Astrocyte of the spinal cord (primary cell): Measurements from ENCODE around the gene IL10.
"Not testable (repeated sequence)": the region's sequence is repeated elsewhere in the genome, so short reads cannot be mapped to it uniquely, and the experiment has no call there.

Source experiments
- DNase-seq: peaks from one replicate; pipeline ENCODE4 v3.0.0; 2011; ENCODE audit warnings: low read depth, low spot score
- H3K4me3 ChIP-seq: 2 replicates; pipeline ENCODE4 v1.5.1; 2011; ENCODE audit warnings: low read depth, mild to moderate bottlenecking, low read length, moderate library complexity
- CTCF ChIP-seq: IDR thresholded peaks from 2 replicates; pipeline ENCODE4 v1.5.1; 2012; ENCODE audit warnings: low read depth, mild to moderate bottlenecking, low read length, inconsistent platforms
- in situ Hi-C: cut with HindIII; loops from 2 replicates; pipeline ENCODE4 v1.10.0; 2017; ENCODE audit warnings: low sequenced_read_pairs

IL10 gene

DNA sequence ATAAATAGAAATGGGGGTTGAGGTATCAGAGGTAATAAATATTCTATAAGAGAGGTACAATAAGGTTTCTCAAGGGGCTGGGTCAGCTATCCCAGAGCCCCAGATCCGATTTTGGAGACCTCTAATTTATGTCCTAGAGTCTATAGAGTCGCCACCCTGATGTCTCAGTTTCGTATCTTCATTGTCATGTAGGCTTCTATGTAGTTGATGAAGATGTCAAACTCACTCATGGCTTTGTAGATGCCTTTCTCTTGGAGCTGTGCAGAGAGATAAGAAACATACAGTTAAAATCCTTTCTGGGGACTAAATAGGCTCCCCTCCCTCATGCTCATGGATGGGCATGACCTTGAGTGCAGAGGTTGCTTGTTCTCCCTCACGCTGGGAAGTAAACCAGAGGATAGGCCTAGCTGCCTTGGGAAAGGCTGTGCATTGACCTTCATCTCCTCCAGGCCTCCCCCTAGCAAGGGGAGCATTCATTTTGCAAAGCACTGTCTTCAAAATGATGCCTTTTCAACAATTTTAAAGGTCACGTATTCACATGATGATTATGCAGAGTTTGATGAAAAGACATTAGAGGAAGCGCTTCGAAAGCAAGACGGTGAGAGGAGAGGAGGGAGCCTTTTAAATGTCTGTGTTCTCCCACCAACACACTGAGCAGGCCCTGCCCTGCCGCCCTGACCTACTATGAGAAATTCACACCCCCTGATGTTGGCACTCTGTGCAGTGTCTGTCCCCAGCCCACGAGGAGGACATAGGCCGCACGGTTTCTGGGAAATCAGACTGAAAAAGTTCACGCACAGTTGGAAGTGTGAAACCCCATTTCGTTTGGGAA lies 3.6 kb downstream of the IL10 start:
- TF ChIP-seq CTCF = no peak
- no peak for DNase-seq
- H3K4me3 ChIP-seq = no peak overlapping the region
- in situ Hi-C loops = no loop called here

DNA sequence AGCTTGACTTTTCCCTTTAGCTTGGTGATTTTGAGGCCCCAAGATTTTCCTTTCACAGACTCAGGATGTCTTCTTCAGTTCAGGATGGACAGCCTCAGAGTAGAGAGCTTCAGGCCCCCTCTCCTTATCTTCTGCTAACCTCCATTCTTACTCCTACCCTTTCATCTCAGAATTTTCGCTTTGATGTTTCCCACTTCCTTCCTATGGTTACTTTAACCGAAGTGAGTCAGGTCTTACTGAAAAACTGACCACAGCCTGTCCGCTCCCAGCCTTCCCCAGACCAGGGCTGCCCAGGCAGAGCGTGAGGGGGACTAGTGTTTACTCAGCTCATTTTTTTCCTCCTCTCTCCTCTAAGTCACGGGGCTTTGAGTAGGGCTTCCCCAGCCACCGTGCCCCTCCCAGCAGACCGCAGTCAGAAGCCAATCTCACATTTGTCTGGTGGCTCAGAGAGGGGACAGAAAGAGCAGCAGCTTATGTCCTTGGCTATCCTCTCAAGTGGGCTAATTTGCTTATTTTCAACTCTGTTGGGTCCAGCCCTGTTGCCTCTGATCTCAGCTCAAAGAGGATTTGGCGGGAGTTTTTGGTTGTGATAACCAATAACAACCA lies 5.9 kb downstream of the IL10 start:
- TF ChIP-seq CTCF = no peak
- no peak overlapping the region for H3K4me3 ChIP-seq
- peak; percentile 95 for DNase-seq
- in situ Hi-C loops = no loop called here

DNA sequence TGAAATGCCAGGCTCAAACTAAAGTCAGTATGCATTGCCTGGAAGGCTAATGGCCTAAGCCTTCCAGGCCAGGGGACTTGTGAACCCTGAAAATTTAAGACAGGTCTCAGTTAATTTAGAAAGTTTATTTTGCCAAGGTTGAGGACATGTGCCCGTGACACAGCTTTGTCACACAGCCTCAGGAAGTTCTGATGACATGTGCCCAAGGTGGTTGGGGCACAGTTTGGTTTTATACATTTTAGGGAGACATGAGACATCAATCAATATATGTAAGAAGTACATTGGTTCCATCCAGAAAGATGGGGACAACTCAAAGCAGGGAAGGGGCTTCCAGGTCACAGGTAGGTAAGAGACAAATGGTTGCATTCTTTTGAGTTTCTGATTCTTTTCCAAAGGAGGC lies 6.5 kb downstream of the IL10 start:
- in situ Hi-C loops, H3K4me3 ChIP-seq, DNase-seq: not testable (repeated sequence)

- H3K4me3 ChIP-seq, in situ Hi-C loops, DNase-seq: not testable (repeated sequence)
Observed at GRCh38 chr1:206762741-206763364, 9.4 kb downstream of the IL10 start.

GRCh38 chr1:206761159-206761768 lies 11.0 kb downstream of the IL10 start:
- DNase-seq = no peak
- TF ChIP-seq CTCF = peak; percentile 13
- in situ Hi-C loops = no loop called here

DNA sequence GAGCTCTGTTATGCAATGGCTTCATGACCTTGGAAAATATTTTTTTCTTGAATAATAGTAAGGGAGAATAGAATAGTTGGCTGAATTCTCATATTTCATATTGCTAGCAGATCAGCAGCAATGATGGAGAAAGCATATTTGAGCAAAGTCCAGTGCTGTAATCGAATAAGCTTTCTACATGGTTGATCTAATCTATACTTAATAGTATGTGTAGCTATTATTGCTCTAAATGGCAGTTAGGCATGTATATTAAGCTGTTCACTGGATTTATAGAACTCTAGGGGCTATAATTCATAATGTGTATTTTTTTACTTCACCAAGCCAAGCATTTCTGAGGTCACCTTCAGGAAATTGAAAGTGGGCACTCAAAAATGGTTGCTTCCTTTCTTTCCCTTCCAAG lies 11.7 kb downstream of the IL10 start:
- no peak for DNase-seq
- no peak overlapping the region for H3K4me3 ChIP-seq
- TF ChIP-seq CTCF = no peak
- in situ Hi-C loops = no loop called here

More at GRCh38 chr1:206761159-206761768, 11.0 kb downstream of the IL10 start:
- H3K4me3 ChIP-seq = no peak overlapping the region

DNA sequence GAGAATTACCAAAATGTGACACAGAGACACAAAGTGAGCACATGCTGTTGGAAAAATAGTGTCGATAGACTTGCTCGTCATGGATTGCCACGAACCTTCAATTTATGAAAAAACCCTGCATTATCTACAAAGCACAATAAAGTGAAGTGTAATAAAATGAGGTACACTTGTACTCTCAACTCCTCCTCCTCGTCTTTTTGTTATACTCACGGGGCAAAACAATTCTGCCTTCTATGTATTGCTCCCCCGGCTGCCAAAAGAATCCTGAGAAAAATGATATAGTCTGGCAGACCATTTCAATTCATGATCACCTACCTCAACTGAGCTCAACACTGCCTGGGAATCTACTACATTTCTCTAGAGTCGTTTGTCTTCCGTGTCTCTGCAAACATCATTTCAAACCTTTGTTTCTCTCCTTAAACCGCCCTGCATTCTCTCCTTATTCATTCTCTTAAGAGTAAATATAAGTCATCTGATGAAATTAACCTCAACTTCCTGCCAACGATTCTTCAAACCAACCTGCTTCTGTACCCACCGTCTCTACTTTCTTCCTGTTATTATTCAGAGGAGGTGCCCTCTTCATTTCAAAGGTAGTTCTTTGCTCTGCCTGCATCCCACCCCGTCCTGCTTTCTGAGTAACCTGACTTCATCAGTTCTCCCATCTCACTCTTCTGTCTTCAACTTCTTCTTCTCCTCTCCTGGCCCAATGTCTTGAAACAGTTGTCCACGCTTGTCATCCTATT lies 14.6 kb downstream of the IL10 start:
- DNase-seq = no peak
- TF ChIP-seq CTCF = no peak
- in situ Hi-C loops = no loop called here
- H3K4me3 ChIP-seq = no peak overlapping the region
